ENCODE results near the gene HOOK1. TPM values are rescaled to one million over a fixed set of nuclear protein-coding genes. Genes with fewer than 3 reads are reported as not detected.

The HOOK1 gene
- 1.9 TPM for total RNA-seq
- polyA plus RNA-seq (ENCODE audit: insufficient read depth in 1 of 8, insufficient read length in 8 of 8, low replicate concordance in 1 of 8) = 1 to 10 TPM; 2.3 to 4.8 (median 2.8) TPM
- long read RNA-seq, donor 1 = 0 reads
- long read RNA-seq, donor 2 = 0 reads
- long read RNA-seq, donor 3 = 0 reads
- long read RNA-seq, donor 4 = 0 reads
- long read RNA-seq, donor 5 = 0 reads
- long read RNA-seq, donor 6, partial matches to known transcripts = 67 of 94 reads
- long read RNA-seq, donor 6, other reads (novel, unspliced or antisense) = 27 of 94 reads
- long read RNA-seq, donor 7 = 0 reads
- long read RNA-seq, donor 8 = 0 reads
- long read RNA-seq, donor 9 = 0 reads
- long read RNA-seq, donor 10 = 0 reads
- long read RNA-seq, donor 11 = 0 reads

DNA sequence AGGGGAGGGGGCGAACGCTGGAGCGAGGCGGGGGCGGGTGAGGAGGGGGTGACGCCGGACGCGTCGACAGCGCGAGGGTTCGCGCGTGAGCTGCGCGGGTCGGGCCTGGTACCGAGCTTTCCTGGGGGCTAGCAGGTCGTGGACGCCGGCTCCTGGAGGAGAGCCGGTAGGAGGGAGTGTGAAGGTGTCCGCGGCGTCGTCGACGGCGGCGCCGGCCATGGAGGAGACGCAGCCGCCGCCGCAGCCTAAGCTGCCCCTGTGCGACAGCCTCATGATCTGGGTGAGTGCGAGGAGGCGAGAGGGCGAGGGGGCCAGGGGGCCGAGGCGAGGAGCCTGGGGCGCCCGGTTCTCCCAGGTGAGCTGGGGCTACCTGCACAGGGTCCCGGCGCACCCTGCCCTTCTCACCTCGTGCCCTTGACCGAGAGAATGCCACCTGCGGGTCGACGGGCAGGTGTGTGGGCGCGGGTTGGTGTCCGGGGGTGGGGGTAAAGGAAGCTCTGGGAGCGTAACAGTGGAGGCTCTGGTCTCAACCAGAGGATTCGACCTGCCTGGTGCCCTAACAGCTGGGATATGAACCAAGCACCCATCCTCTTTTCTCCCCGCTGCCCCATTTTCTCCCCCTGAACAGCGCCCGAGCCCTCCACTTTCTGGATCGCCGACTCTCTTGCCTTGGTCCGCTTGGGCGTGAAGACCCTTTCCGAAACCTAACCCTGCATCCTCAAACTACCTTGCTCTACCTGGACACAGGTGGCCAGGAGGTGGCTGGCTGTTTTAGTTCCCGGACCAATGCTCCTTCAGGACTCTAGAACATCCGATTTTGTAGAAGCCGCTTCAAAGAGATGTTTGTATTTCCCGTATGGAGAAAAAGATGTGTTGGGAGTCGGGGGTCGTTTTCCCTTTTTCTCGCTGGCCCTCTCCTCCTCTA, at the start of gene HOOK1:
TSS of gene HOOK1 (plus strand) at position 49 of the 925 bp plus-strand sequence. CDS start at position 218, 169 bp downstream.
- Histone ChIP-seq H3K4me3 (ENCODE audit: low read length) (peak within 1 kb of the TSS; percentile 45), H3K36me3 (ENCODE audit: control insufficient read depth, insufficient read depth, low read length) (no peaks in the 10 kb centered on the region), H3K27me3 (ENCODE audit: control insufficient read depth, insufficient read depth, low read length) (peaks cover 29% of the 10 kb centered on the region), H3K9me3 (replicated peaks; ENCODE audit: control insufficient read depth, low read depth, low read length) (no peaks in the 10 kb centered on the region), H3K4me1 (ENCODE audit: control insufficient read depth, insufficient read depth, low read length) (peaks cover 11% of the 10 kb centered on the region), H3K27ac (ENCODE audit: low read length) (peak within 1 kb of the TSS; percentile 10)
- no peak for DNase-seq
- WGBS (ENCODE audit: insufficient coverage) = 2% methylated on average over 51 of the region's 71 CpGs

- no peak for DNase-seq
- 90% methylated on average over 2 of the region's 5 CpGs for WGBS (ENCODE audit: insufficient coverage)
- H3K9me3 ChIP-seq (replicated peaks; ENCODE audit: control insufficient read depth, low read depth, low read length) = no peaks in the 10 kb centered on the region
Measured at GRCh38 chr1:59765011-59765730, 49.6 kb upstream of the HOOK1 start.

GRCh38 chr1:59766227-59766855, 48.4 kb upstream of the HOOK1 start:
- Histone ChIP-seq H3K4me3 (ENCODE audit: low read length) (no peak overlapping the region), H3K9me3 (replicated peaks; ENCODE audit: control insufficient read depth, low read depth, low read length) (no peaks in the 10 kb centered on the region), H3K27me3 (ENCODE audit: control insufficient read depth, insufficient read depth, low read length) (no peaks in the 10 kb centered on the region), H3K27ac (ENCODE audit: low read length) (no peak overlapping the region), H3K4me1 (ENCODE audit: control insufficient read depth, insufficient read depth, low read length) (peaks cover 8% of the 10 kb centered on the region), H3K36me3 (ENCODE audit: control insufficient read depth, insufficient read depth, low read length) (no peaks in the 10 kb centered on the region)
- no peak for DNase-seq
- WGBS (ENCODE audit: insufficient coverage) = 43% methylated on average over 2 of the region's 9 CpGs

More at GRCh38 chr1:59765011-59765730, 49.6 kb upstream of the HOOK1 start:
- no peaks in the 10 kb centered on the region for H3K36me3 ChIP-seq (ENCODE audit: control insufficient read depth, insufficient read depth, low read length)
- H3K27me3 ChIP-seq (ENCODE audit: control insufficient read depth, insufficient read depth, low read length) = no peaks in the 10 kb centered on the region
- no peak overlapping the region for H3K27ac ChIP-seq (ENCODE audit: low read length)
- no peak overlapping the region for H3K4me3 ChIP-seq (ENCODE audit: low read length)
- H3K4me1 ChIP-seq (ENCODE audit: control insufficient read depth, insufficient read depth, low read length) = peaks cover 8% of the 10 kb centered on the region

DNA sequence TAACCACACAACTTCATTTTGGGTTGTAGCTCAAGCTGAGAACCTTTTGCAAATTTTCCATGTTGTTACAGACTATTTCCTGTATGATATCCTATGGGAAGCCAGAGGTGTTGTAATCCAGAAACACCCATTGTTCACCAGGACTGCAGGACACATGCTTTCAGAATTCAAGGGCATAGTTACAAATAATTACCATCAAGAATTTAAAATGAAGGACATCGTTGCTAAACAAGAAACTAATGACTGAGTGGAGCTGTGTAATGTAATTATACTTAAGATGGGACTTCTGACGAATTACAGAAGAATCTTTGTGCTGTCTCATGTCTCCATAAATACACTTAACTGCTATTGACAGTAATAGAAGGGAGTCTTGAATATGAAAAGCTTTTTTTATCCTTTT, 47.6 kb upstream of the HOOK1 start:
- Histone ChIP-seq H3K27ac (ENCODE audit: low read length) (no peak overlapping the region), H3K4me1 (ENCODE audit: control insufficient read depth, insufficient read depth, low read length) (peaks cover 8% of the 10 kb centered on the region), H3K9me3 (replicated peaks; ENCODE audit: control insufficient read depth, low read depth, low read length) (no peaks in the 10 kb centered on the region), H3K4me3 (ENCODE audit: low read length) (no peak overlapping the region), H3K36me3 (ENCODE audit: control insufficient read depth, insufficient read depth, low read length) (no peaks in the 10 kb centered on the region), H3K27me3 (ENCODE audit: control insufficient read depth, insufficient read depth, low read length) (no peaks in the 10 kb centered on the region)
- no CpG with 5 or more reads among the region's 2 CpGs for WGBS (ENCODE audit: insufficient coverage)
- DNase-seq = peak; percentile 46

DNA sequence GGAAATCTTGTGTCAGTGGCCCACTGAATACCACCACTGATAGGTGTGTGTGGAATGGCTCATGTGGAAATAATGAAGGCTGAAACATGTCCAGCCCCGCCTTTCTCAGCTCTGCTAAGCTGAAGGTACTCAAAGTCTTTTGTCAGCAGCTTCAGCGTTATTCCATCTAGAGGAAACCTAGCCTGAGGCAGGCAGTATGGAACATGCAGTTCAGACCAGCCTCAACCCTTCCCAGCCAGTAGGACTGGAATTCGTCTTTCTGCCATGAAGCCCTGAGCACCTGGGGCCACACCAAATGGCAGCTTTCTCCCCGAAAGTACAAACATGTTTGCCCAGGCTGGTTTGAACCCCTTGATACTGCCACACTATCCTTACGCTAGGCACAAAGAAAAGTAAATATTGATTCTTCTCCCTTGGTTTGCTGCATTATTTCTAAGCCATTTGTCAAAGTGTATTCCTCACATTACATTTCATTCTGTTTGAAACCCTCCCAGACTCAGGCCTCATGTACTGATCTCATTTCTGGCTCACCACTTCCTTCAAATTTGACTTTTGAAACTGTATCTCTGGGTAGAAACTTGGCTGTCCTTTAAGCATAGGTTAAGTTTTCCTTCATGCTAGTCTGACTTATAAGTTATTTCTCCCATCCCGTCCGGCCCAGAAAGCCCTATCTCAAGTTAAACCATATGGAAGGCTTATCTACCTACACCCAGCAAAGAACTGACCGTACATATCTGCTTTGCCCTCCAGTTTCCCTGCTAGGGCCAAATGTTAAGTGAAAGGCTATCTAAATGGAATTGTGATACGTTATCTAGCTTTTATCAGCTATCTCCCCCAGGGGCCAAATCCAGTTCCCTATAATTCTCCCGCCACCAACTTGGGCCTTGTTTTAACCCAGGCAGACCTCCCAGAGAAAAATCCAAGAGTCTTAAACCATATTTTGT, 45.7 kb upstream of the HOOK1 start:
- no peaks in the 10 kb centered on the region for H3K27me3 ChIP-seq (ENCODE audit: control insufficient read depth, insufficient read depth, low read length)
- no peak overlapping the region for H3K4me3 ChIP-seq (ENCODE audit: low read length)
- no peaks in the 10 kb centered on the region for H3K36me3 ChIP-seq (ENCODE audit: control insufficient read depth, insufficient read depth, low read length)
- DNase-seq = no peak
- peaks cover 8% of the 10 kb centered on the region for H3K4me1 ChIP-seq (ENCODE audit: control insufficient read depth, insufficient read depth, low read length)
- no peaks in the 10 kb centered on the region for H3K9me3 ChIP-seq (replicated peaks; ENCODE audit: control insufficient read depth, low read depth, low read length)
- 94% methylated on average over 5 of the region's 10 CpGs for WGBS (ENCODE audit: insufficient coverage)
- no peak overlapping the region for H3K27ac ChIP-seq (ENCODE audit: low read length)

- no peaks in the 10 kb centered on the region for H3K36me3 ChIP-seq (ENCODE audit: control insufficient read depth, insufficient read depth, low read length)
- no CpG with 5 or more reads among the region's 4 CpGs for WGBS (ENCODE audit: insufficient coverage)
- H3K27ac ChIP-seq (ENCODE audit: low read length) = no peak overlapping the region
- no peak for DNase-seq
- no peaks in the 10 kb centered on the region for H3K9me3 ChIP-seq (replicated peaks; ENCODE audit: control insufficient read depth, low read depth, low read length)
- no peak overlapping the region for H3K4me3 ChIP-seq (ENCODE audit: low read length)
- H3K27me3 ChIP-seq (ENCODE audit: control insufficient read depth, insufficient read depth, low read length) = no peaks in the 10 kb centered on the region
- peaks cover 8% of the 10 kb centered on the region for H3K4me1 ChIP-seq (ENCODE audit: control insufficient read depth, insufficient read depth, low read length)
Measured at GRCh38 chr1:59769736-59770095, 45.0 kb upstream of the HOOK1 start.

DNA sequence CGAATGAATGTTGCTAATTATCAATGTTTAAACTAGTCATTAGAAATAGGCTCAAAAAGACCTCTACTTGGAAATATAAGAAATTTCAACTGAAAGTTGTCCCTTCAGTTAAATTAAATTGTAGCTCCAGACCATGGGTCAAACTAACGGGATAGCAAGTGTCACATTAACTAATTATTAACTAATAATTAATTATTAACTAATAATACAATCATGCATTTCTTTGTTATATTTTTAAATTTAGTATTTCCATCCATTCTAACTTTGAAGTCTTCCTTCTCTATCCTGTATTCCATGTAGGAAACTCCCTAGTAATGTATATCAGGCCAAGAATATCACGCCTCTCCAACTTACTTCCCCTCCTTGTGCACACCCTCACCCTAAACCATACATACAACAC, 43.4 kb upstream of the HOOK1 start:
- Histone ChIP-seq H3K4me1 (ENCODE audit: control insufficient read depth, insufficient read depth, low read length) (peaks cover 3% of the 10 kb centered on the region), H3K36me3 (ENCODE audit: control insufficient read depth, insufficient read depth, low read length) (no peaks in the 10 kb centered on the region), H3K27me3 (ENCODE audit: control insufficient read depth, insufficient read depth, low read length) (no peaks in the 10 kb centered on the region), H3K27ac (ENCODE audit: low read length) (no peak overlapping the region), H3K4me3 (ENCODE audit: low read length) (no peak overlapping the region), H3K9me3 (replicated peaks; ENCODE audit: control insufficient read depth, low read depth, low read length) (no peaks in the 10 kb centered on the region)
- WGBS (ENCODE audit: insufficient coverage) = no CpG with 5 or more reads among the region's 3 CpGs
- no peak for DNase-seq

GRCh38 chr1:59775480-59775879, 39.3 kb upstream of the HOOK1 start:
- Histone ChIP-seq H3K9me3 (replicated peaks; ENCODE audit: control insufficient read depth, low read depth, low read length) (no peaks in the 10 kb centered on the region), H3K4me3 (ENCODE audit: low read length) (no peak overlapping the region), H3K36me3 (ENCODE audit: control insufficient read depth, insufficient read depth, low read length) (no peaks in the 10 kb centered on the region), H3K4me1 (ENCODE audit: control insufficient read depth, insufficient read depth, low read length) (peaks cover 2% of the 10 kb centered on the region), H3K27me3 (ENCODE audit: control insufficient read depth, insufficient read depth, low read length) (no peaks in the 10 kb centered on the region), H3K27ac (ENCODE audit: low read length) (no peak overlapping the region)
- no peak for DNase-seq
- no CpG with 5 or more reads among the region's 4 CpGs for WGBS (ENCODE audit: insufficient coverage)

Measured in muscle of leg (tissue), 16 donors.